Activated CD4-positive, alpha-beta T cell treated with anti-CD3 and anti-CD28 coated beads for 4 hours (primary cell): ENCODE data around the gene STXBP6.

Experiments used
- DNase-seq, 2 donors: peaks; one replicate each; pipeline ENCODE4 v3.0.0-alpha.2; 2020

STXBP6 gene

GRCh38 chr14:25049568-25050268 is at the start of gene STXBP6:
Gene STXBP6, minus strand, starts transcription at chr14:25050147. Its CDS starts 75,329 bp downstream, at chr14:24974818.
- no peak for DNase-seq

GRCh38 chr14:25097120-25097519 is 47.2 kb upstream of the STXBP6 start:
- no peak for DNase-seq

GRCh38 chr14:25095736-25096437 is 45.9 kb upstream of the STXBP6 start:
- no peak for DNase-seq

GRCh38 chr14:25094171-25094907 is 44.4 kb upstream of the STXBP6 start:
- DNase-seq = no peak

GRCh38 chr14:25092258-25092740 is 42.4 kb upstream of the STXBP6 start:
- DNase-seq = no peak

- DNase-seq = no peak
Measured at GRCh38 chr14:25090716-25091454, 40.9 kb upstream of the STXBP6 start.

- DNase-seq = no peak
Measured at GRCh38 chr14:25090256-25090655, 40.3 kb upstream of the STXBP6 start.

- no peak for DNase-seq
Measured at GRCh38 chr14:25089496-25089895, 39.5 kb upstream of the STXBP6 start.

GRCh38 chr14:25086821-25087396 is 37.0 kb upstream of the STXBP6 start:
- no peak for DNase-seq

GRCh38 chr14:25086081-25086480 is 36.1 kb upstream of the STXBP6 start:
- DNase-seq = no peak

- DNase-seq = no peak
Measured at GRCh38 chr14:25080682-25081081, 30.7 kb upstream of the STXBP6 start.

- no peak for DNase-seq
Measured at GRCh38 chr14:25079311-25079710, 29.4 kb upstream of the STXBP6 start.

- no peak for DNase-seq
Measured at GRCh38 chr14:25074099-25074685, 24.2 kb upstream of the STXBP6 start.

GRCh38 chr14:25069879-25070278 is 19.9 kb upstream of the STXBP6 start:
- no peak for DNase-seq

GRCh38 chr14:25067600-25067999 is 17.7 kb upstream of the STXBP6 start:
- DNase-seq = no peak

GRCh38 chr14:25062022-25062321 is 12.0 kb upstream of the STXBP6 start:
- no peak for DNase-seq

- no peak for DNase-seq
Measured at GRCh38 chr14:25056688-25057078, 6.7 kb upstream of the STXBP6 start.

GRCh38 chr14:25055992-25056687 is 6.2 kb upstream of the STXBP6 start:
- no peak for DNase-seq

- DNase-seq = no peak
Measured at GRCh38 chr14:25055005-25055404, 5.1 kb upstream of the STXBP6 start.

GRCh38 chr14:25053585-25053984 is 3.6 kb upstream of the STXBP6 start:
- DNase-seq = no peak

- DNase-seq = no peak
Measured at GRCh38 chr14:25052921-25053320, 3.0 kb upstream of the STXBP6 start.

GRCh38 chr14:25052385-25052784 is 2.4 kb upstream of the STXBP6 start:
- no peak for DNase-seq
